ENCODE data around the gene RAC2.
A peak's percentile ranks its signal among the peaks of the same experiment; 100 is the strongest.
"Not testable (repeated sequence)": the region's sequence is repeated elsewhere in the genome, so short reads cannot be mapped to it uniquely, and the experiment has no call there.

The RAC2 gene

DNA sequence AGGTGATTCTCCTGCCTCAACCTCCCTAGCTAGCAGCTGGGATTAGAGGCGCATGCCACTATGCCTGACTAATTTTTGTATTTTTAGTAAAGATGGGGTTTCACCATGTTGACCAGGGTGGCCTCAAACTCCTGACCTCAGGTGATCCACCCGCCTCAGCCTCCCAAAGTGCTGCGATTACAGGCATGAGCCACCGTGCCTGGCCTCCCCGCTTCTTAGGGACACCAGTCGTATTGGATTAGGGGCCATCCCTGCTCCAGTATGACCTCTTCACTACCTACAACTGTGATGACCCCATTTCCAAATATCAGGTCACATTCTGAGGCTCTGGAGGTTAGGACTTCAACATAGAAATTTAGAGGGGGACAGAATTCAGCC, 42.6 kb downstream of the RAC2 start:
- DNase-seq, result not testable (repeated sequence)

DNA sequence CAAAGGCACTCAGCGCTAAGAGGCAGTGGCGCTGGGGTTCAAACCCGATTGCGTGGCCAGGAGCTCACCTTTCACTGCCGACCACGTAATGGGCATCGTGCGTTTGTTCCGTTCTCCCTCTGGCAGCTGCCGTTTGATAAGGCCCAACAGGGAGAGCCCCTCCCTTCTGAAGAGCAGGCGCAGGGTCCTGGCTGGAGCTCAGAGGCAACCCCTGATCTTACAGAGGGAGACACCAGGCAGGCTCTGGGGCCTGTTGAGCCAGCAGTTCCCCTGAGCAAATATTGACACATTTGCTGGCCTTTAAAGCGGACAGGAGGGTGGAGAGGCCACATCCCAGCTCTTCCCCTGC, 44.3 kb downstream of the RAC2 start:
- DNase-seq, result no peak

- DNase-seq, result peak; percentile 94
Measured at GRCh38 chr22:37199103-37199759, 44.8 kb downstream of the RAC2 start.

DNA sequence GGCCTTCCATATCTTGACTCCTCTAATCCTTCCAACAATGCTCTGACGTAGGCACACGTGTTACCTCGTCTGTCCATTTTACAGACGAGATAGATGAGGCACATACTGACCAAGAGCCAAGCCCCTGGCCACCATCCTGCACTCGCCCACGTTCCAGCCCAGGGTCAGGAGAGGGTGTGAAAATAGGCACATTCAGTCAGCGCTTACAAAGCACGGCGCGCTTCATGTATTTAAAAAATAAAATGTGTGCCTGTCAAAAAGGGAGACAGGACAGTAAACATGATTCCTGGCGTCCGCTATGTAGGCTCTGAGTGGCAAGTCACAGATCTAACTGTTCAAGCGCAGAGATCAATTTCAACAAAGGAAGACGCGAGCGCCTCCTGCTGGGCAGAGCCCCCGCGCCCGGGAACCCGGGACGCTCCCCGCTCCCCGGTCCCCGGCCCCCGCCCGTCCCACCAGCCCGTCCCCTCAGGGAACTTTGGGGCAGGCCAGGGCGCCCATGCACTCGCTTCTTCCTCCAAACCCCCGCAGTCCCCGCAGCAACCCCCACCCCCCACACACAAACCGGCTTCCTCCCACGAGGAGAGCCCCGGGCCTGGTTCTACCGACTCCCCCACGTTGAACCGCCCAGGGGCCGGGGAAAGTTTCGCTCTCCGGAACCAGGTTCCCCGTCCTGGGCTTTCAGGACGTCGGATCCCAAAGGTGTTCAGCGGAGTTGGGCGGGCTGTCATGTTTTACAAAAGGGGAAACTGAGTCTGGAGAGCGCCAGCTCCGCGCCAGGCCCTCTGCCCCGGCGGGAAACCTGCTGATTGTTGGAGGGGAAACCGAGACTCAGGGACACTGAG, 45.6 kb downstream of the RAC2 start:
- DNase-seq, result peak; percentile 91

DNA sequence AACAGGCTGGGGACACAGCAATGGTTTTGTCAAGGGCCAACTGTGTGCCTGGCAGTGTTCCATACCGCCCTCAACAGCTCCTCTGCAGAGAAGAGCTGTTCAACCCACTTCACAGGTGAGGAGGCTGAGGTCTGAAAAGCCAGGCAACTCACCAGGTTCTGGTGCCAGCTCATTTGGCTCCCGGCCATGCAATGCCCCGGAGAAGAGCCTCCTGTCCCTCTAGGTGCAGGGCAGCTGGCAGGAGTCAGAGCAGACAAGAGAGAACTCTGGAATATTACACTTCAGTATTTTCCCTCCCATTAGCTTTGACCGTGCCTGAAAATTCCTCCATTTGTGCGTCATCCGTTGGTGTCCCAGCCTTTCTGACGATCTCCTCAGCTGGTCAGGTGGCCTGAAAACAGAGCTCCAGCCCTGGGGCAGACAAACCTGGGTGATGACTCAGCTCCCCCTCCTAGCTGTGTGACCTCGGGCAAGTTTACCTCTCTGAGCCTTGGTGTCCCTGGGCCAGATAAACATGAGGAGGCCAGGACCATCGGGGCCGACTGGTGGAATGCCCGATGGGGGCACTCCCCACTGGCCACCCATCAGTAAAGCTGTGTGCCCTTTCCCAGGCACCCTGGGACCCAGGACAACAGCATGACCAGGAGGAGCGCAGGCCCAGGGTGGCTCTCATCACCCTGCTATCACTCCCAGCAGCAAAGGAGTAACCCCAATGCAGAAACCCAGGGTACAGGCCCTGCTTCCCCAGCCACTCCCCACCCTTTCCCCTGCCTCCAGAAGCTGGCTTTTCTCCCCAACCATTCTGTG, 46.4 kb downstream of the RAC2 start:
- DNase-seq, result no peak

DNA sequence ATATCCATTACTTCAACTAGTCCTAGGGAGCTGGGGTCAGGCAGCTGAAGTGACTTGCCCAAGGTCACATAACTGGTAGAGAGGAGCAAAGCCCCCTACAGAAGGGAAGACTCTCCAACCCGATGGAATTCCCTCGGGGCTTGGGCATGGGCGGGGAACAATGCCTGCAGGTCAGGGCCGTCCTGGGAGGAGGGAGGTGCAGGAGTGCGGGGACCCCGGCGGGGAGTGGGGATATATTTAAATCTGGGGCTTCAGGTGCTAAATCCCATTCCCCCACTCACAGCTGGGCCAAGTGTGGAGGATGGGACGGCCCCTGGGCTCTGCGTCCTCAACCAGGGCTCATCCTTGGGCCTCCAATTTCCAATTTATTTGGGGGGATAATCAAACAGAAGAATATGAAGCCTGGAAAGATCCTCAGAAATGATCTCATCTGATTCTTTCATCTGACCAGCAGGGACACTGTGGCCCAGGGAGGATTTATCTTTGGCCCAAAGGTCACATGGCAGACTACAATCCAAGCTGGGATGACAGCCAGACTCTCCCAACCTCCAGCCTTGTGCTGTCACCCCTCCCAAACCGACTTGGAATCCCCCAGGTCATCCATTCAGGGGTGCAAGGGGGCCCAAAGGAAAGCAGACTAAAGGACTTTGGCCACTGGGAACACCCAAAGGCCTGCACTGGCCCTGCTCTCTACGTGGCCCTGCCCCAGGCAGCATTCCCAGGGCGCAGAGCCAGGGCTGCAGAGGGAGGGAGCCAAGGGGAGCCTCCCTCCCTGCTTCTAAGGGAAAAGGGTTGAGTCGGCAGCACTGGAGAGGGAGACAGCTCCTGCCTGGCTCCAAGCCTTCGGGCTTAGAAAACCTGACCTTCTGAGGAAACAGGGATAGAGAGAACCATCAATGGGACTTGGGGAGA, 47.3 kb downstream of the RAC2 start:
- DNase-seq, result no peak

DNA sequence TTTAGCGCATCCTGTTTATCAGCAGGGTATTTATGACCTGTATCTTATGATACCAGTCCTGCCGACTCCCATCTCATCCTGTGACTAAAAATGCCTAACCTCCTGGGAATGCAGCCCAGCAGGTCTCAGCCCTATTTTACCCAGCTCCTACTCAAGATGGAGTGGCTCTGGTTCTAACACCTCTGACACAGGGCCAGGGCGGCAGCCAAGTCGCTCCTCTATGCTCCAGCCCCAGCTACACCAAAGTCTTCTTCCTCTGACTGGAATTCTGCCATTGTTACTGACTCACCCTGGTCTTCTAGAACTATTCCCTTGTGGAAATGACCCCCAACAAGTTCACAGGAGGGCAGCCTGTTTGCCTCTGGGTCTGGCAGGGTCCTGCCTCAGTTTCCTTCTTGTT, 48.1 kb downstream of the RAC2 start:
- no peak for DNase-seq

GRCh38 chr22:37194750-37195149, 49.3 kb downstream of the RAC2 start:
- DNase-seq, result no peak

DNA sequence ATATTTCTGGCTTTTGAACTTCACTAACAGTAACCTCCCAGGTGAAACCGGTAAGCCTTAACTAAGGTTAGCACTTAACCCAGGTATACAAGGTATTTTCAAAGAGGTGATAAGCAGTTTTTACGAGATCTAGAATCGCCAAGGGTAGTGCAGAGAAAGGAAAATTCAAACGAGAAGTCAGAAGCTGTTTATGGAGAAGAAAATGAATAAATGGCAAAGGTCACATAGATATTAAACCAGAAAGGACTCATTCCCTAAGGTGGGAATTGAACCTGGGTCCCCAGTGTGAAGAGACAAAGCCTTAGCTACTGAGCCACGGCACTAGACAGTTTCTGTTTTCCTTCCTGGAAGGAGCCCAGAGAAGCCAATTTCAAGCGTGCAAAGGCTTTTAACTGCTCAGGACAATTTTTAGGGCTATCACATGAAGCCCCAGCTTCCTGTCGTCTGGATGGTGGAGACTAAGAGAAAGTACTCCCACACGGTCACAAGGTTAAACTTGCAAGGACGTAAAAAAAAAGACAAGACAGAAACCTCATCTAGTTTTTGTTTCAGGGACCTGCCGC, 50.4 kb downstream of the RAC2 start:
- peak; percentile 51 for DNase-seq

DNA sequence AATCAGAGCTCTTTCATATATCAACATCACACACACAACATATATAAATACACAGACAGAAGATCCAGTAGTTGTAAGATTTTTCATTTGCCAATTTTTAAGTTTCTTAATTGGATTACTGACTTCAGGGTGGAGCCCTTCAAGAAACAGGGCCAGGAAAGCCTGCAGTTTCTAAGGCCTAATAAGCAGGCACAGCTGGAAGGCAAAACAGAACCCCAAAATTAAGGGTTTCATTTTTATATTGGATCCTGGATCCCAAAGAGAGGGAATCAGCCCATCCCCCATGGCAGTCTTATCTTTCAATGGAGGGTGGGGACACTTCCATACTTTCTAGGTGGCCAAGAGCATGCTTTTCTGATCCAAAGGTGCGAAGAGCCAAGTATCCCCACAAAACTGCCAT, 51.3 kb downstream of the RAC2 start:
- no peak for DNase-seq

- DNase-seq, result no peak
Measured at GRCh38 chr22:37192204-37192603, 51.9 kb downstream of the RAC2 start.

GRCh38 chr22:37190262-37190780, 53.7 kb downstream of the RAC2 start:
- no peak for DNase-seq

DNA sequence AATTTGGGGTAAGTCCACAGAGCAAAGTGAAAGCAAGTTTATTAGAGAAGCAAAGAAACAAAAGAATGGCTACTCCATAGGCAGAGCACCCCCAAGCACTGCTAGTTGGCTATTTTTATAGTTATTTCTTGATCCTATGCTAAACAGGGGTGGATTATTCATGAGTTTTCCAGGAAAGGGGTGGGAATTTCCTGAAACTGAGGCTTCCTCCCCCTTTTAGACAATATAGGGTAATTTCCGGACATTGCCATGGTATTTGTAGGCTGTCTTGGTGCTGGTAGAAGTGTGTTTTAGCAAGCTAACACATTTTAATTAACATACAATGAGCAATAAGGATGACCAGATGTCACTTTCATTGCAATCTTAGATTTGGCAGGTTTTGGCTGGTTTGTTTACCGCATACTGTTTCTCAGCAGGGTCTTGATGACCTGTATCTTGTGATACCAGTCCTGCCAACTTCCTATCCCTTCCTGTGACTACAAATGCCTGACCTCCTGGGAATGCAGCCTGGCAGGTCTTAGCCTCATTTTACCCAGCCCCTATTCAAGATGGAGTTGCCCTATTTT, 55.1 kb downstream of the RAC2 start:
- no peak for DNase-seq

DNA sequence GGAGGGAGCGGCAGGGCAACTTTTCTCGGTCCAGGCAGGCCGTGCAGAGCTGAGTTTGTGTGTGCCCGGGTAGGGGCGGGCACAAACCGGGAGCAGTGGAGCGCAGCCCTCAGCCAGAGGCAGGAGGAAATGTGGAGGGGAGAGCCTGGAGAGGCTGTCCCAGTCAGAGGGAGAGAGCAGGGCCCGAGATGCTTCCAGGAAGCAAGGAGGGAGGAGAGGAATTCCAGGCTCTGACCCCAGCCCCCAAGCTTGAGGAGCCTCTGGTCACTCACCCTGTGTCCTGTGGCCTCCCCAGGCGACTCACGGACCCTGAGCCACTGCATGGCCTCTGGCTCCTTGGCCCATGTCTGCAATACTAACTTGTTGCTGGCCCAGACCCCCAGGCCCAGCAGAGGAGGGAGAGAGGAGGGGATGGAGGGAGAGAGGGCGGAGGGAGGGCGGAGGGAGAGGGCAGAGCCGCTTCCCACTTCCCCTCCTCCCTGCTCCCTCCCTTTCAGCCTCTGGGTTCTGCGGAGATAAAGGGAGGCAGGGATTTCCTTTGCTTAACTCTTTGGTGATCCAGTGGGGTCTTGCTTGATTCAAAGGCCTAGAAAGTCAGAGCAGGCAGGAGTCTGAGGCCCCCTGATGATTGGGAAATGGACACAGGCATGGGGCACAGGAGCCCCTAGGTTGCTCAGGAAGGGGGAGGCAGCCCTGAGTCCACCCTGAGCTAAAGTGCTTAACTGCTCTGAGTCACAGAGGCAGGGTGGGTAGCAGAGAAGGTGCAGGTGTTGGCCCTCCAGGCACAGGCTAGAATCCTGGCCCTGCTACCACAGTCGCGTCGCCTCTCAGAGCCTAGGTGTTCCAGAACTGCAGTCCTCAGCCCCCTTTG, 55.9 kb downstream of the RAC2 start, which contains the start of gene C1QTNF6:
Gene C1QTNF6 (minus strand): TSS at position 357 of the 871 bp plus-strand sequence. CDS start 34 bp downstream, at position 323.
- no peak for DNase-seq

DNA sequence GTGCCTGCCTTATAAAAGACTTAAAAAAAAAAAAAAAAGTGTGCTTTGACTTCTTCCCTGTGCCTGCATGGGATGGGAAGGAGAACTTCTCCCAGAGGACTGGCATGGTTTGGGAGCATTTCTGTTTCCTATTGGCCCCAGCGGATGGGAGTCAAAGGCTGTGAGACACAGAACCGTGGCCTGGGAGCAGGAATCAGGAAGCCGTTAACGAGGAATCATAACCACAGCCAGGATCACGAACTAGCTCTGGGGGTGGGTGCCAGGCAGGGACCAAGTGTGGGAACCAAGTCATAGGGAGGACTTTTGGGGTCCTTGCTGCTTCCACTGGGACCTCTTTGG, 56.5 kb downstream of the RAC2 start:
- DNase-seq, result no peak

DNA sequence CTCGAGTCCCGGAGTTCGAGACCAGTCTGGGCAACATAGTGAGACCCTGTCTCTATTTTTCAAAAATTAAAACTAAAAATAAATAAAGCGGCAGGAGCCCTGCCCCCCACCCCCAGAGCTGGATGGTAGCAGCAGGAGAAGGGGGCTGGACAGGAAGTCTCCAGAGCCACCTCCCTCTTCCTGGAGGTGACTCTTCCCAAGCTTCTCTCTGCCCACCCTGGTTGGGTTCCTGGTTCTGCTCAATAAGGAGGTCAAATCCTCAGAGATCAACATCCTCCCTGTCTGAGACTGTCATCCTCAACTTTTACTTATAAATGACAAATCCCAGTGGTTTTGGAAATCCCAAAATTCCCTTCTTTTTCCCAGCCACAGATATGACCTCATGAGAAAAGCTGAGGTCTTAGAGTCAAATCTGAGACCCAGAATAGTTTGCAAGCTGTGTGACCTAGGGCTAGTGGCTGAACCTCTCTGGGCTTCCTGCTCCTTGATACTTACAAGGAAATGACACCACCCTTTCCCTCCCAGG, 57.0 kb downstream of the RAC2 start:
- no peak for DNase-seq

DNA sequence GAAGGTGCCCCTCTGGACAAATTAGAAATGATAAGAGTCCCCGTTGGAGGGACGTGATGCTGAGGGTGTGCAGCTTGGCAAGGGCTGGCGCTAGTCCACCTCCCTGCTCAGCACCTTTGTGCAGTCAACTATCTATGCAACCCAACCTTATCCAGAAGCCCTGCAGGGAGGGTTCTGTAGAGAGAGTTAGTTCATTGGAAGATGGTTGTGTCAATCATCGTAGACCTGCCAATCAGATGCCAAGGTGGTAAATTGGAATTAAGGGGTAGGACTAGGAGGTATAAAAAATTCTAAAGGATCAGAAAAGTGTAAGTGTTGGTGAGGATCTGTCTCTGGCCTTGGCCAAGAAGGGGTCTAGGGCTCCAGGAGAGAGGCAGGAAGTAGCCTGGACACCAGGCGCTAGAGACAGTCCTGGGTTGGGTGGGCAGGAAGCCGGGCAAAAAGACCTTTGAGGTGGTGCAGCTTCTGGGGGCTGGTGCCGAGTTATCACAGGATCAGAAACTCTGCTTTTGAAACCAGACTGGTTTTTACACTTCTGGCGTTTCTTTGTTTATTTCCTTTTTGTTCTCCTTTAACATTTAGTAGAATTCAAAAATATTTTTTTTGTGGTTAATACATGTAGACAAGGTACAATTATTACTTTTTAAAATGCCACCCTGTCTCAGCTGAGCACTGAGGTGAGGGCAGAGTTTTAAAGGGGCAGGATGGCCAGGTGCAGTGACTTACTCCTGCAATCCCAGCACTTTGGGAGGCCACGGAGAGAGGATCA, 57.7 kb downstream of the RAC2 start:
- DNase-seq, result no peak

DNA sequence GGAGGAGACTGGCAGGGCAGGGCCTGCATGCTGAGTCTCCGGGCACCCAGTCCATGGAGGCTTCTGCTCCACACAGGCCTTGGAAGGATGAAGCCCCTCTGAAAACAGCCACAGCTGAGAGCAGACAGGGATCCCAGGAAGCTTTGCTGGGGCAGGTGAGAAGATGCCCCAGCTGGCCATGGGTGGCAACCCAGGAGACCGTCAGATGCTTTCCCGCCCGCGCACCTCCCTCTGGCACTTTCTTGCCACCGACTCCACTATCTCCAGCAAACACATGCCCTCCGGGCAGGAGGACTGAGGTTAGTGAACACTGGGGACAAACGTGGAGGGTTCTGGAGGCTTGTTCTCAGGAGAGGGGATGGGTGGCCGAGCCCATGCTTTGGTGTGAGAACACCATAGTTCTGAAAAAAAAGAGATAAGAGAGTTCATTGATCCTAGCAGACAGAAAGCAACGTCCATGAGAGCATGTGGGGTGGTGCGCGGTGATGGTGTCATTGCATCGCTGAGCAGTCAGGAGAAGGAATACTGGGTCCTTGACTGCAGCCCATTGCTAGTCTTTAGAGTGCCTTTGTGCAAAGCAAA, 58.3 kb downstream of the RAC2 start:
- DNase-seq, result no peak

DNA sequence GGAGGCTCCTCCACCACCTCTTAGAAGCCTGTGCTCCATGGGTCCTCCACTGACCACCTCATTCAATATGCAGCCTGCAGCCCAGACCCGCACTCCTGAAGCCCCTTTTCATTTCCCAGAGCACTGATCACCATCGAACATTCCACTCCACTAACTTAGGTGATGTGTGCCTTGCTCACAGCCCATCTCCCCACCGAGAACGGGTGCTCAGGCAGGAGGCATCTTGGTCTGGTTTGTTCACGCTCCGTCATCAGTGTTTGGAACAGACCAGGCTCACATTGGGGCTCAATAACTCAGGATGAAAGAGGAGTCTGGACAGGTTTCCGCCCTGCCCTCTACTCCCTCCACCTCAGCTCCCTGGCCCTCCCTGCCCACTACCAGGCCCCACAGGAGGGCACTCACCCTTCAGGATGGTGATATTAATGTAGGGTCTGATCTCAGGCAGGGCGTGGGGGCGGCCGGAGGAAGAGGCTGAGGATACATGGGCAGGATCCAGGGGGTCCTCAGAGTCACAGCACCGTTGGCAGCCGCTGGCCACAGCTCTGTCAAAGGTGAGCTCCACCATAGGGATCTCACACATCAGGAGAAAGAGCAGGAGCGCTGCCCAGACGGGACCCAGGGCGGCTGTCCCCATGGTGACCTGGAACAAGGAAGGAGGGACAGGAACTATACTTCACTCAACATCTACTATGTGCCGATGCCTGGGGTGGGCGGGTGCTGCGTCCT, 59.1 kb downstream of the RAC2 start:
- no peak for DNase-seq

All from KG1 (cell line).